Measurements from ENCODE around the gene HECTD4.
"Not testable (repeated sequence)": the region's sequence is repeated elsewhere in the genome, so short reads cannot be mapped to it uniquely, and the experiment has no call there.

The HECTD4 gene

DNA sequence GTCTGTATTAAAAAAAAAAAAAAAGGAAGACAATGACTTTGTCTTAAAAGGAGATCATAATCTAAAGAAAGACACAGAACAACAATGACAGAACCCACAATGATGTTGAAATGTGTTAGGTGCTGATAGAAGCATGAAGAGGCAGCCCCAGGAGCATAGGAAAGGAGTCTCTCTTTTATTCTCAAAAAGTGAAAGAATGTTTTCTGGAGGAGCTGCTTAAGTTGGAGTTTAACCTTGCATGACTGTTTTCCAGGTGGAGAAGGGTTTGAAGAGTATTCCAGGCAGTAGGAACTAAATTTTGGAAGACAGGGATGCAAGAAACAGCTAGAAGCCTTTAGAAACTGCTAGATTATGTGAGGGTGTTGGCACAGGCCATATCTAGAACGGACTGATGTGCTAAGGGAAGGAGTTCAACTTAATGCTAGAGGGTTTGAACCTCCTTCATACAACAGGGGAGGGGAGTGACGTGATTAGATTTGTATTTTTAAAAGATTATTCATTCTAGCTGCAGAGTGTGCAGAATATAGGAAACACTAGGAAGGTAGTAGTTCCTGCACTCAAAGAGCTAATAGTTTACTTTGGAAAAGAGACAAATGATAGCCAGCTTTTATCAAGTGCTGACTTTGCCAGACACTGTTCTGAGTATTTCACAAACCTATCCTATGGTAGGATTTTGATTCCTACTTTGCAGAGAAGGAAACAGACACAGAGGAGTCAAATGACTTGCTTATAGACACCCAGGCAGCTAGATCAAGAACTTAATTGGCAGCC is 31.8 kb upstream of the HECTD4 start:
- TF ChIP-seq, protein P1, sequence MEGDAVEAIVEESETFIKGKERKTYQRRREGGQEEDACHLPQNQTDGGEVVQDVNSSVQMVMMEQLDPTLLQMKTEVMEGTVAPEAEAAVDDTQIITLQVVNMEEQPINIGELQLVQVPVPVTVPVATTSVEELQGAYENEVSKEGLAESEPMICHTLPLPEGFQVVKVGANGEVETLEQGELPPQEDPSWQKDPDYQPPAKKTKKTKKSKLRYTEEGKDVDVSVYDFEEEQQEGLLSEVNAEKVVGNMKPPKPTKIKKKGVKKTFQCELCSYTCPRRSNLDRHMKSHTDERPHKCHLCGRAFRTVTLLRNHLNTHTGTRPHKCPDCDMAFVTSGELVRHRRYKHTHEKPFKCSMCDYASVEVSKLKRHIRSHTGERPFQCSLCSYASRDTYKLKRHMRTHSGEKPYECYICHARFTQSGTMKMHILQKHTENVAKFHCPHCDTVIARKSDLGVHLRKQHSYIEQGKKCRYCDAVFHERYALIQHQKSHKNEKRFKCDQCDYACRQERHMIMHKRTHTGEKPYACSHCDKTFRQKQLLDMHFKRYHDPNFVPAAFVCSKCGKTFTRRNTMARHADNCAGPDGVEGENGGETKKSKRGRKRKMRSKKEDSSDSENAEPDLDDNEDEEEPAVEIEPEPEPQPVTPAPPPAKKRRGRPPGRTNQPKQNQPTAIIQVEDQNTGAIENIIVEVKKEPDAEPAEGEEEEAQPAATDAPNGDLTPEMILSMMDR (IDR thresholded peaks at IDR 0.05; ENCODE audit: low read depth, low read length): no peak
- DNase-seq (ENCODE audit: low read depth in 2 of 2): no peak
- H3K4me3 ChIP-seq (replicated peaks in 1 of 2; ENCODE audit: low read depth in 2 of 2, low read length in 2 of 2): no peak overlapping the region

DNA sequence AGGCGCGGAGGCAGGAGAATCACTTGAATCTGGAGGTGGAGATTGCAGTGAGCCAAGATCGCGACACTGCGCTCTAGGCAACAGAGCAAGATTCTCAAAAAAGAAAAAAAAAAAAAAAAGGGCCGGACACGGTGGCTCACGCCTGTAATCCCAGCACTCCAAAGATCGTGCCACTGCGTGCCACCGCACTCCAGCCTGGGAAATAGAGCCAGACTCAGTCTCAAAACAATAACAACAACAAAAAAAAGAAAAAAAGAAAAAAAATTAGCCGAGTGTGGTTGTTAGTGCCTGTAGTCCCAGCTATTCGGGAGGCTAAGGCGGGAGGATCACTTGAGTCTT is 27.6 kb upstream of the HECTD4 start:
- no peak for DNase-seq (ENCODE audit: low read depth in 2 of 2)
- TF ChIP-seq, protein P1 (IDR thresholded peaks at IDR 0.05; ENCODE audit: low read depth, low read length): no peak
- H3K4me3 ChIP-seq (replicated peaks in 1 of 2; ENCODE audit: low read depth in 2 of 2, low read length in 2 of 2): no peak overlapping the region

DNA sequence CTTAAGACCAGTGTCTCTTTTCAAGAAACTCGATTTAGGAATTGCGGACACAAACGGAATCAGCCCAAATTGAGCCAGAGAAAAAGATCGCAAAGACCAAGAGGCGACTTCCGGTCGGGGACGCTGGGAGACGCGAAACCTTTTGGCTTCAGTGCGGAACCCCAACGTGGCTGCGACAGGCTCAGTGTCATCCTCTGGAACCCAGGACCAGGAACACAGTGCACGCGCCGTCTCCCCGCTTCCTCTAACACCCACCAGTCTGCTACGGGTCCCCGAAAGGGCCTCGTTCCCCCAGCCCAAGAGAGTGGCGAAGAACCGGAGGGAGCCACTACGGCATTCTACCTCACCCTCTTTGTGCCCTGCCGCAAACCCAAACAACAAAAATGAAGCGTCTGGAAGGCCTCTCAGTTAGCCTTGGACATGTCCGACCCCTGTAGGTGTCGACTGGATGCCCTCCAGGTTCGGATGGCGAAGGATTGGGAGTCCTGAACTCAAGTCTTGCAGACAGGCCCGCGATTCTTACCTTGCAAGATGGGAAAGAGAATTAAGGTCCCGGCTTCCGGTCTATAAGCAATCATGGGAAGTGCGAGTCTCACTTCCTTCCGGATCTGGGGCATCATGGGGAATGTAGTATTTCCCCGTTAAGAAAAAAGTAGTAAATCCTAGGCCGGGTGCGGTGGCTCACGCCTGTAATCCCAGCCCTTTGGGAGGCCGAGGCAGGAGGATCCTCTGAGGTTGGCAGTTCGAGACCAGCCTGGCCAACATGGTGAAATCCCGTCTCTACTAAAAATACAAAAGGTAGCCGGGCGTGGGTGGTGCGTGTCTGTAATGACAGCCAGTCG is 27.1 kb upstream of the HECTD4 start, which contains the start of gene RPL6:
Gene RPL6 (minus strand): TSS at position 542 of the 842 bp plus-strand sequence. CDS start 949 bp downstream, outside the sequence.
- peak; percentile 95 to 97 for DNase-seq (ENCODE audit: low read depth in 2 of 2)
- TF ChIP-seq, protein P1 (IDR thresholded peaks at IDR 0.05; ENCODE audit: low read depth, low read length): no peak
- peak within 1 kb of the TSS; percentile 74 to 76 for H3K4me3 ChIP-seq (replicated peaks in 1 of 2; ENCODE audit: low read depth in 2 of 2, low read length in 2 of 2)

DNA sequence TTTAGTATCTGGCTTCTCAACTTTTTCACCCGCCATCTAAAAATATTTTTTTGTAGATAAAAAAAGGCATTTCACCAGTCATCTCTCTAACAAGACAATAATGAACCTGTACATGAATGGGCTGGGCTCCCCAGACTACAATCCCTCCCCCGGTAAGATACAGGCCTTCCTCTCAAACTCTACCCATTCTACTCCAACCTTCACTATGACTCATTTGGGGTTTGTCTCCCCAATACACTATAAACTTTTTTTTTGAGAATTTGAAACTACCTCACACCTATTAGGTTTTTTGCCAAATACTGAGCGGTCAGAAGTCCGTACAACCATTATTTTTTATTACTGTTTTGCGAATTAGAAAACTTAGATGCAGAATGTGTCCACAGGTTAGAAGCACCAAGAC is 26.4 kb upstream of the HECTD4 start:
- TF ChIP-seq, protein P1 (IDR thresholded peaks at IDR 0.05; ENCODE audit: low read depth, low read length): no peak
- peak in 1 of 2 donors; percentile 35 for DNase-seq (ENCODE audit: low read depth in 2 of 2)
- H3K4me3 ChIP-seq (replicated peaks in 1 of 2; ENCODE audit: low read depth in 2 of 2, low read length in 2 of 2): peak overlapping the region; percentile 74 to 76

- peak overlapping the region in 1 of 2 donors; percentile 74 for H3K4me3 ChIP-seq (replicated peaks in 1 of 2; ENCODE audit: low read depth in 2 of 2, low read length in 2 of 2)
- not testable (repeated sequence) for DNase-seq (ENCODE audit: low read depth in 2 of 2)
Observed at GRCh38 chr12:112407683-112408082, 25.5 kb upstream of the HECTD4 start.

GRCh38 chr12:112406519-112407488 is 24.6 kb upstream of the HECTD4 start:
- no peak for DNase-seq (ENCODE audit: low read depth in 2 of 2)
- peak overlapping the region in 1 of 2 donors; percentile 74 for H3K4me3 ChIP-seq (replicated peaks in 1 of 2; ENCODE audit: low read depth in 2 of 2, low read length in 2 of 2)
- TF ChIP-seq, protein P1 (IDR thresholded peaks at IDR 0.05; ENCODE audit: low read depth, low read length): no peak
